GDM1 (cell line): Measurements from ENCODE around the gene SLC35F4.
"Not testable (repeated sequence)": the region's sequence is repeated elsewhere in the genome, so short reads cannot be mapped to it uniquely, and the experiment has no call there.

Source experiments
- DNase-seq: peaks from one replicate; lab custom pipeline; 2025; lab: John Stamatoyannopoulos, UW

The SLC35F4 gene

DNA sequence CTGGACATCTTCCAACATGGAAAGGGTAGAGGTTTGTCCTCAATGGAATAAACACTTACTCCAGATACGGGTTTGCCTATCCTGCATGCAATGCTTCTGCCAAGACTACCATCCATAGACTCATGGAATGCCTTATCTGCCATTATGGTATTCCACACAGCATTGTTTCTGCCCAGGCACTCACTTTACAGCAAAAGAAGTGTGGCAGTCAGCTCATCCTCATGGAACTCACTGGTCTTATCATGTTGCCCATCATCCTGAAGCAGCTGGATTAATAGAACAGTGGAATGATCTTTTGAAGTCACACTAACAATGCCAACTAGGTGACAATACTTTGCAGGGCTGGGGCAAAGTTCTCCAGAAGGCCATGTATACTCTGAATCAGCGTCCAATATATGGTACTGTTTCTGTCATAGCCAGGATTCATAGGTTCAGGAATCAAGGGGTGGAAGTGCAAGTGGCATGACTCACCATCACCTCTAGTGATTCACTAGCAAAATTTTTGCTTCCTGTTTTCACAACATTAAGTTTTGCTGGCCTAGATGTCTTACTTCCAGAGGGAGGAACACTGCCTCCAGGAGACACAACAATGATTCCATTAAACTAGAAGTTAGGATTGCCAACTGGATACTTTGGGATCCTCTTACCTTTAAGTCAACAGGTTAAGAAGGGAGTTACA lies 140.4 kb downstream of the SLC35F4 start:
- no peak for DNase-seq

DNA sequence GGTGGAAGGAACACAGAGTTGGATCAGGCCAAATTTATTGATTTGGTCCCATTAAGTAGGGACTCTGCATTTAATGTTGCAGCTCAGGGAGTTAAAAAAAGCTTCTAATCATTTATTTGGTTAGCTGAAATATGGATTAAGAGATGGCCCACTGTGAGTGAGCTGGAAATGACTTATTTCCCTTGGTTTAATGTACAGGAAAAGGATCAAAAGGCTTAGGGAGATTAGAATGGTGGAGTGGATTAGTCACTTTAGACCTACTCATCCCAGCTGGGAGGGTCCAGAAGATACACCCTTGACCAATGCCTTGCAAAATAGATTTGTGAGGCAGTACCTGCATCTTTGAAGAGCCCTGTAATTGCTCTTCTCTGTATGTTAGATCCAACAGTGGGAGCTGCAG lies 143.8 kb downstream of the SLC35F4 start:
- not testable (repeated sequence) for DNase-seq

- no peak for DNase-seq
Observed at GRCh38 chr14:57714487-57714931, 151.4 kb downstream of the SLC35F4 start.

GRCh38 chr14:57712698-57713097 lies 153.2 kb downstream of the SLC35F4 start:
- no peak for DNase-seq

GRCh38 chr14:57712102-57712501 lies 153.8 kb downstream of the SLC35F4 start:
- DNase-seq = no peak

DNA sequence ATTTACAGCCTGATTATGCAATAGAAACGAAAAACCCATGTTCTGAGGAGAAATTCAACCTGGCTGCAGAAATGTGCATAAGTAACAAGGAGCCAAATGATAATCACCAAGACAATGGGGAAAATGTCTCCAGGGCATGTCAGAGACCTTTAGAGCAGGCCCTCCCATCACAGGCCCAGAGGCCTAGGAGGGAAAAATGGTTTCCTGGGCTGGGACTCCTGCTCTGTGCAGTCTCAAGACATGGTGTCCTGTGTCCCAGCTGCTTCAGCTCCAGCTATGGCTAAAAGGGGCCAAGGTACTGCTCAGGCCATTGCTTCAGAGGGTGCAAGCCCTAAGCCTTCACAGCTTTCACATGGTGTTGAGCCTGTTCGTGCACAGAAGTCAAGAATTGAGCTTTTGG lies 156.0 kb downstream of the SLC35F4 start:
- no peak for DNase-seq

GRCh38 chr14:57709086-57709485 lies 156.8 kb downstream of the SLC35F4 start:
- not testable (repeated sequence) for DNase-seq

DNA sequence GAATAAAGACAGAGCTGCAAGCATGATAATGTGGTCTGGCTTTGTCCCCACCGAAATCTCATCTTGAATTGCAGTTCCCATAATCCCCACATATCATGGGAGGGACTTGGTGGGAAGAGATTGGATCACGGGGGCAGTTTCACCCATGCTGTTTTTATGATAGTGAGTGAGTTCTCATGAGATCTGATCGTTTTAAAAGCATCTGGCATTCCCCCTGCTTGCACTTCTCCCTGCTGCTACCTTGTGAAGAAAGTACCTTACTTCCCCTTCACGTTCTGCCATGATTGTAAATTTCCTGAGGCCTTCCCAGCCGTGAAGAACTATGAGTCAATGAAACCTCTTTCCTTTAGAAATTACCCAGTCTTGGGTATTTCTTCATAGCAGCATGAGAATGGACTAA lies 158.7 kb downstream of the SLC35F4 start:
- no peak for DNase-seq

- DNase-seq = no peak
Observed at GRCh38 chr14:57704763-57705162, 161.1 kb downstream of the SLC35F4 start.

GRCh38 chr14:57699947-57700346 lies 165.9 kb downstream of the SLC35F4 start:
- no peak for DNase-seq

- no peak for DNase-seq
Observed at GRCh38 chr14:57692671-57693070, 173.2 kb downstream of the SLC35F4 start.

GRCh38 chr14:57687416-57687815 lies 178.5 kb downstream of the SLC35F4 start:
- DNase-seq = no peak

DNA sequence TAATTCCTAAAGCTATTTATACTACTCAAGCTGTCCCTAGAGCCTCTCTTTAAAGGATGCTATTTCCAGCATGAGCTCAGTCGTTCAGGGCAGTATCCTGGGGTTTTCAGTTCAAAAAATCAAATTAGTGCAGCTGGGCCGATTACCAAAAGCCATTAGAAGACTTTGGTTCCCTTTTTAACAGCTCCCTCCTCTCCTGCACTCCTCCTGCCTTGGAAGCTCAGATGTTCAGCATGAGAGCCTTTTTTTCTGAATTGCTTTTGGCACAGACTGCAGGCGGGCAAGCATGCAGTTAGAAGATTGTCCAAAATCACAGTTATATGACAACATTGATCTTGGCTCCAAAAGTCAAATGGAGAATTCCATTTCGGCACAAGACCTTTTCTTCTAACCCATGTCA lies 179.6 kb downstream of the SLC35F4 start:
- no peak for DNase-seq

DNA sequence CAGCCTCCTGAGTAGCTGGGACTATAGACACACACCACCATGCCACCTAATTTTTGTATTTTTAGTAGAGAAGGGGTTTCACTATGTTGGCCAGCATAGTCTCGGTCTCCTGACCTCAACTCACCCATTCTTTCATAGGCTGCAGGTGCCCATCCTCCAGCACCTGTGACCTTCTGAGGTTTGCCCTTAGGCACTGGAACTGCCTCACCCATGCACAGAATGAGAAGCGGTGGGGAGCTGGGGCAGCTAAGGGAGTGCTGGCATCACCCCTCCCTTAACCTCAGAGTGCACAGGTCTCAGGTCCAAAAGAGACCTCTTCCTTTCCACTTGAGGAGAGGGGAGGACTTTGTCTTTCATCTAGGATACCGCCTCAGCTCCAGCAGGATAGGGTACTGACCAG lies 194.9 kb downstream of the SLC35F4 start:
- no peak for DNase-seq

- no peak for DNase-seq
Observed at GRCh38 chr14:57660208-57660607, 205.7 kb downstream of the SLC35F4 start.

GRCh38 chr14:57659052-57659451 lies 206.8 kb downstream of the SLC35F4 start:
- no peak for DNase-seq

- DNase-seq = no peak
Observed at GRCh38 chr14:57657487-57657886, 208.4 kb downstream of the SLC35F4 start.

GRCh38 chr14:57656853-57657252 lies 209.0 kb downstream of the SLC35F4 start:
- DNase-seq = no peak

GRCh38 chr14:57652769-57653168 lies 213.1 kb downstream of the SLC35F4 start:
- no peak for DNase-seq

DNA sequence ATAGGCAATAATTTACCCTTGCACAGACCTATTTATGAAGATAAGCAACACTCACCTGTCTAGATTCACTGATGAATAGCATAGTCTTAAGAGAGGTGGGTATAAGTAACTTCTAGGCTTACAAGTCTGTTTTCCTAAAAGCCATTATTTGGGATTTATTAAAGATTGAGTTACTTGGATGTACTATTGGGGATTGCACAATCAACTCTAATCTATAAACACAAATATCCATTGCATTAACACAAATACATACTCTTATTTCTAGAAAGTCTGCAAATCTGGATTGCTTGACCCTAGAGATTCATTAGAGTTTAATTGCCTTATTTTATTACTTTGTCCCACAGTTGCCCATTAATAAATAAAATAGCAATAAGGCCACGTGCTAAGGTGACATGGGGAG lies 224.1 kb downstream of the SLC35F4 start:
- no peak for DNase-seq

DNA sequence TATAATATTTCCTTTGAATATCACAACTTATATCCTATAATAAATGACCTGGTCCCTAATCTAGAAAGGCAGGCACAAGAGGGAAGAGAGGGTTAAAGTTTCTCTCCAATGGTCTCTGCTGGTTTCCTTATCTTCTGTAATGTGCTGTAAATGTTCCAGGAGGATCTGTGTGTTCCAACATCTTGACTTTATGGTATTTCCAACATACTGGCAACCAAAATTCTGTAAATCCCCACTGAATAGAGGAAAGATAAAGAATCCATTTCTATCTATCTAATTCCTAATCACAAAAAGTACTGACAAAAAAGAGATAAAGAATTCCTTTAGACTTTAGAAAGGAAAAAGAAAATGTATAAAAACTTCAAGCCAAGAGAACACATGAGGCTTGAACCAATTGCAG lies 225.9 kb downstream of the SLC35F4 start:
- DNase-seq = no peak

DNA sequence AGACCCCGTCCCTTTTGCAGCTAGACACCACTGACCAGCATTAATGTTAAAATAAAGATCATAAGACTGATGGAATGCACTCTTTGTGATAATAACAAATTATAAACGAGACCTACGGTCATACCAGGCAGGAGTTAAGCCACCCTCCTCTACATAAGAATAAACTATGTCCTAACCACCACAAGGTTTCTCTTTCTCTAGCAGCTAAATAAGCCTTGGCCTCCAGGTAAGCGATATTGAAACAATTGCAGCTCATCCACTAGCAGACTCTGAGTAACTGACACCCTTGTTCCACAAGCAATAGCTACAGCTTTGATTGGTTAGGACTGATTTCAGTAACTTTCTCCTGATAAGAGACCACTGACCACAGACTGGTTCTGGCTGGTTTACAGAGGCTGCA lies 228.0 kb downstream of the SLC35F4 start:
- DNase-seq = no peak

GRCh38 chr14:57634335-57634734 lies 231.6 kb downstream of the SLC35F4 start:
- DNase-seq = no peak

GRCh38 chr14:57632649-57633048 lies 233.2 kb downstream of the SLC35F4 start:
- no peak for DNase-seq
